ENCODE measurements around the gene CAV1. TPM values are rescaled to one million over a fixed set of nuclear protein-coding genes. Genes with fewer than 3 reads are reported as not detected.

CAV1 gene
- total RNA-seq, 1 donor from 2014 or later, result 6.1 TPM

DNA sequence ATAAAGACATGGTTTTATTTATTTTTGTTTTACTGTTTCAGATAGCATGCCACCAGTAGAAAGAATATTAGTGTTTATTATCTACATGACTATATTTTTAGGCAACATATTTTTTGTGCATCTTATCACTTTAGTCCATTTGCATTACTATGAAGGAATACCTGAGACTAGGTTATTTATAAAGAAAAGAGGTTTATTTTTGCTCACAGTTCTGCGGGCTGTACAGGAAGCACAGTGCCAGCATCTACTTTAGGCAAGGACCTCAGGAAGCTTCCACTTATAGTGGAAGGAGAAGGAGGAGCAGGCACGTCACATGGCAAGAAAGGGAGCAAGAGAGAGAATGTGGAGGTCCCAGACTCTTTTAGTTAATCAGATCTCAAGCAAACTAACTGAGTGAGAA, 19.6 kb upstream of the CAV1 start:
- Mint-ChIP-seq H3K27ac (no peak overlapping the region), H3K4me1 (peaks cover 6% of the 10 kb centered on the region), H3K4me3 (no peak overlapping the region), H3K27me3 (peaks cover 22% of the 10 kb centered on the region), H3K9me3 (no peaks in the 10 kb centered on the region), H3K36me3 (ENCODE audit: low read depth) (no peaks in the 10 kb centered on the region)
- no peak for DNase-seq
- intact Hi-C loops (cut with micrococcal nuclease), result no loop called here
- ATAC-seq (ENCODE audit: low read depth), result no peak
- POLR2A ChIA-PET, result no interaction called here
- CTCF ChIA-PET, result no interaction called here
- TF ChIP-seq, protein P1, sequence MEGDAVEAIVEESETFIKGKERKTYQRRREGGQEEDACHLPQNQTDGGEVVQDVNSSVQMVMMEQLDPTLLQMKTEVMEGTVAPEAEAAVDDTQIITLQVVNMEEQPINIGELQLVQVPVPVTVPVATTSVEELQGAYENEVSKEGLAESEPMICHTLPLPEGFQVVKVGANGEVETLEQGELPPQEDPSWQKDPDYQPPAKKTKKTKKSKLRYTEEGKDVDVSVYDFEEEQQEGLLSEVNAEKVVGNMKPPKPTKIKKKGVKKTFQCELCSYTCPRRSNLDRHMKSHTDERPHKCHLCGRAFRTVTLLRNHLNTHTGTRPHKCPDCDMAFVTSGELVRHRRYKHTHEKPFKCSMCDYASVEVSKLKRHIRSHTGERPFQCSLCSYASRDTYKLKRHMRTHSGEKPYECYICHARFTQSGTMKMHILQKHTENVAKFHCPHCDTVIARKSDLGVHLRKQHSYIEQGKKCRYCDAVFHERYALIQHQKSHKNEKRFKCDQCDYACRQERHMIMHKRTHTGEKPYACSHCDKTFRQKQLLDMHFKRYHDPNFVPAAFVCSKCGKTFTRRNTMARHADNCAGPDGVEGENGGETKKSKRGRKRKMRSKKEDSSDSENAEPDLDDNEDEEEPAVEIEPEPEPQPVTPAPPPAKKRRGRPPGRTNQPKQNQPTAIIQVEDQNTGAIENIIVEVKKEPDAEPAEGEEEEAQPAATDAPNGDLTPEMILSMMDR (IDR thresholded peaks at IDR 0.05), result no peak

DNA sequence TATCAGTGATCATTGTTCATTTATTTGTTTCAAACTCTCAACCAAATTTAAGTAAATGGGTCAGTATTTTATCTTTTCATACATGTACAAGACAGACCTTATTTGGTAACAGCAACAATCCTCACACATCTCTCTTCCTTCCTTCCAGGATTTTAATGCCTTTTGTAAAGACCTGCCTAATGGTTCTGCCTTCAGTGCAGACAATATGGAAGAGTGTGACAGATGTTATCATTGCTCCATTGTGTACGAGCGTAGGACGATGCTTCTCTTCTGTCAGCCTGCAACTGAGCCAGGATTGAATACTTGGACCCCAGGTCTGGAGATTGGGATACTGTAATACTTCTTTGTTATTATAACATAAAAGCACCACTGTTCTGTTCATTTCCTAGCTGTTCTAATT, 19.0 kb upstream of the CAV1 start:
- Mint-ChIP-seq H3K27me3 (peaks cover 17% of the 10 kb centered on the region), H3K27ac (no peak overlapping the region), H3K36me3 (ENCODE audit: low read depth) (no peaks in the 10 kb centered on the region), H3K4me3 (no peak overlapping the region), H3K9me3 (no peaks in the 10 kb centered on the region), H3K4me1 (peaks cover under 1% of the 10 kb centered on the region)
- ATAC-seq (ENCODE audit: low read depth) (no peak), DNase-seq (no peak)
- TF ChIP-seq, protein P1 (IDR thresholded peaks at IDR 0.05), result no peak
- ChIA-PET POLR2A (no interaction called here), CTCF (interaction anchor here (0.6 kb wide), 1 partner anchor 357 kb away, joined by 3 read pairs; no protein-coding TSS in a partner anchor)
- intact Hi-C loops (cut with micrococcal nuclease), result no loop called here

DNA sequence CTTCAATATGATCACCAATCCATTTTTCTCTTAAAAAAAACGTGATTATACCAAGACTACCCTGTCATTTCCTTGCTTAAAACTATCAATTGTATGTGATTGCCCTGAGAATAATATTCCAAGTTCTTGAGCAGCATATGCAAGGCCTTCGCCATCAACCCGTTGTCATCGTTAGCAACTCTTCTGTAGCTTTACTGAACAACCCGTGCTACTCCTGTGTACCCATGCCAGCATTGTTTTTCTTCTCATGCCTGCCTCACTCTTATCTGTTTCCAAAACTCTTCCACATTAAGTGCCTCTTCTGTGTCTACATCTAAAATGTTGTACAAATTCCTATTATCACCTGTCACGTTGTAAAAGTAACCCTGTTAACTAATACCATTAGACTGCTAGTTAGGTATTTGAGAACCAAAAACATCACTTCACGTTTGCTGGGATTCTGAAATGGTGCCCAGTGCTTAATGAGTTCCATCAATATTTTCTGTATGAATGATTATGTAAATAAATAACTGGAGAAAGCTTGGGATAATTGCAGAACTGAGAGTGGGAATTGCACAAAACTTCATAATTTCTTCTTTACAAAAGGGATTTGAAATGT, 14.8 kb upstream of the CAV1 start:
- ChIA-PET POLR2A (no interaction called here), CTCF (interaction anchor here (1.8 kb wide), 1 partner anchor 16 kb away, joined by 7 read pairs; no protein-coding TSS in a partner anchor)
- peaks cover 12% of the 10 kb centered on the region for H3K4me1 Mint-ChIP-seq
- H3K27me3 Mint-ChIP-seq, result peaks cover 7% of the 10 kb centered on the region
- no peaks in the 10 kb centered on the region for H3K9me3 Mint-ChIP-seq
- intact Hi-C loops (cut with micrococcal nuclease), result no loop called here
- H3K4me3 Mint-ChIP-seq, result no peak overlapping the region
- H3K27ac Mint-ChIP-seq, result no peak overlapping the region
- H3K36me3 Mint-ChIP-seq (ENCODE audit: low read depth), result no peaks in the 10 kb centered on the region
- TF ChIP-seq, protein P1 (IDR thresholded peaks at IDR 0.05), result no peak
- DNase-seq (no peak), ATAC-seq (ENCODE audit: low read depth) (no peak)

DNA sequence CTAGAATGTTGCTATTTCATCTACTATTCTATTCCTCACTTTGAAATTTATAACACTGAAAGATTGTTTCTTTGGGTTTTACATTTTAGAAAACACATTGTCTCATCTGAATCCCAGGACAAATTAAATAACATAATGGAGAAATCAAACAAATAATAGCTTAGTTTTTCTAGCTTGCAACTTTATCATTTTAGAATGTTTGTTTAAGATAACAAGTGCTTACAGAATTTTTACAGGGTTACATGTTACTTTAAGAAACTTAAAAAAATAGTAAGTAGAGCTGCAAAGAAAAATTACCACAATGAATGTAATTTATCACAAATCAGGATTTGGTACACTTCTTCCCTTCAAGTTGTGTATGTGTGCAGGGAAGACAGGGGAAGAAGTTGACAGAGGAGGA, 14.0 kb upstream of the CAV1 start:
- no peaks in the 10 kb centered on the region for H3K9me3 Mint-ChIP-seq
- ATAC-seq (ENCODE audit: low read depth) (no peak), DNase-seq (no peak)
- peaks cover 12% of the 10 kb centered on the region for H3K27me3 Mint-ChIP-seq
- H3K36me3 Mint-ChIP-seq (ENCODE audit: low read depth), result no peaks in the 10 kb centered on the region
- intact Hi-C loops (cut with micrococcal nuclease), result loop anchor here (1.0 kb wide), 1 partner anchor 15 kb away; the partner anchor contains the start of gene CAV1
- POLR2A ChIA-PET, result no interaction called here
- TF ChIP-seq, protein P1 (IDR thresholded peaks at IDR 0.05), result no peak
- H3K27ac Mint-ChIP-seq, result no peak overlapping the region
- H3K4me3 Mint-ChIP-seq, result no peak overlapping the region
- H3K4me1 Mint-ChIP-seq, result peaks cover 12% of the 10 kb centered on the region
- CTCF ChIA-PET, result interaction anchor here (1.8 kb wide), 1 partner anchor 16 kb away, joined by 7 read pairs; no protein-coding TSS in a partner anchor

DNA sequence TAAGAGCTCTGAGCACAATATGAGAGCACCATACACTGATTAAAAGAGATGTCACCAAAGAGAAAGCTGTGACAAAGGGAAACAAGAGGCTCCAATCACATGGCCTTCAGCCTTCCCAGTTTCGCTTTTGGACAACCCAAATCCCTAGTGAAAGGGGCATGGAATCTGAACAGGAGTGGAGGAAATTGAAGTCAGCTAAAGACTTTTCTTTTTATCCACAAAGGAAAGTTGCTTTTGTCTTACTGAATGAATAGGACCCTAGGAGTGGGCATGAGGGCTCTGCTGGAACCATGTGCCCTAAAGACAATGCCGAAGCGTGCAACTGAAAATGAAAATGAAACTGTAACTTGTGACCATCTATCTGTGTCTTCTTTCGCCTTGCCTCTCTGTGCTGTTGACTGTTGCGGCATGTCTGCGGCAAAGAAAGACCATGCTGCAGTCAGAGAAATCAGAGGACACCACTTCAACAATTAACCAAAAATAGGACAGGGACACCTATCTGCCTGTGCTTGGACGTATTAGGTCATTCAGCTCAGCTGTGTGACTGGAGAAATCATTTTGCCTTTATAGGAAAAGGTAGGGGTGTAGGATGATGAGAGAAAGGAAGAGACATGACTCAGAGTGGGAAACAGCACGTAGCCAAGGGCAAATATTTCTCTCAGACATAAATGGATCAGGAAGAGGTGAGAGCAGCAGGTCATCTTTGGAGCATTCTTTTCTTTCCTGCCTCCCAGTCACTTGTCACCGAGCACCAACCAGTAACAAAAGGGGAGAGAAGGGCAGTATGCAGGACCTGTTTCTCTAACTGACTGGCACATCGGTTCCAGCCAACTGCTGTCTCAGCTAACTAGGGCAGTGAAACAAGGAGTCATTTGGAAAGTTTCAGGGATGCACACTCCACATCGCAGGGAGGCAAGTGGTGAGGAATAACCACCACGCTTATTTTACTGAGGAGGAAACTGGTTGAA, 13.0 kb upstream of the CAV1 start:
- peak; percentile 92 for ATAC-seq (ENCODE audit: low read depth)
- ChIA-PET CTCF (interaction anchor here (1.8 kb wide), 1 partner anchor 15 kb away, joined by 7 read pairs; no protein-coding TSS in a partner anchor), POLR2A (no interaction called here)
- no peak for DNase-seq
- H3K36me3 Mint-ChIP-seq (ENCODE audit: low read depth), result no peaks in the 10 kb centered on the region
- peak overlapping the region; percentile 78 for H3K4me3 Mint-ChIP-seq
- H3K9me3 Mint-ChIP-seq, result no peaks in the 10 kb centered on the region
- peaks cover 12% of the 10 kb centered on the region for H3K4me1 Mint-ChIP-seq
- TF ChIP-seq, protein P1 (IDR thresholded peaks at IDR 0.05), result no peak
- peaks cover 13% of the 10 kb centered on the region for H3K27me3 Mint-ChIP-seq
- intact Hi-C loops (cut with micrococcal nuclease), result loop anchor here (1.0 kb wide), 1 partner anchor 13 kb away; the partner anchor contains the start of gene CAV1
- peak overlapping the region; percentile 77 for H3K27ac Mint-ChIP-seq

Data from activated B cell treated with CpG ODN at 0.5 μM for 24 hours (primary cell).